Type B pancreatic cell (in vitro differentiated cells): ENCODE measurements around the gene PSMC4. TPM values are rescaled to one million over a fixed set of nuclear protein-coding genes. Genes with fewer than 3 reads are reported as not detected.

Experiments used
- DNase-seq: peaks from one replicate; pipeline ENCODE4 v3.0.0; 2021; ENCODE audit warnings: mixed read lengths; ENCODE audit not compliant: unreplicated experiment; ENCODE audit errors: extremely low spot score
- H3K27ac Mint-ChIP-seq: 2 replicates; pipeline ENCODE4 v1.8.0; 2021; ENCODE audit warnings: mild to moderate bottlenecking, mixed read lengths
- H3K27me3 Mint-ChIP-seq: 2 replicates; pipeline ENCODE4 v1.8.0; 2021; ENCODE audit warnings: mixed read lengths
- H3K36me3 Mint-ChIP-seq: 2 replicates; pipeline ENCODE4 v1.8.0; 2021; ENCODE audit warnings: mixed read lengths
- H3K4me1 Mint-ChIP-seq: one replicate; pipeline ENCODE4 v1.8.0; 2021; ENCODE audit warnings: mixed read lengths; ENCODE audit not compliant: unreplicated experiment
- H3K4me3 Mint-ChIP-seq: 2 replicates; pipeline ENCODE4 v1.8.0; 2021; ENCODE audit warnings: mild to moderate bottlenecking, mixed read lengths
- H3K9me3 Mint-ChIP-seq: 2 replicates; pipeline ENCODE4 v1.8.0; 2021; ENCODE audit warnings: mixed read lengths
- total RNA-seq: library from RNA; stranded (reverse); gene quantifications from 2 replicates; pipeline ENCODE4 v1.2.1, GENCODE V29; 2021; ENCODE audit warnings: low replicate concordance
- TF ChIP-seq, protein P1 (sequence below): fragments of 200-600 bp; sonication (generic); conservative IDR thresholded peaks from 2 replicates; pipeline ENCODE4 v1.5.0; 2021; ENCODE audit warnings: antibody characterized with exemption, mild to moderate bottlenecking

PSMC4 gene
- total RNA-seq, 1 donor from 2014 or later, result 100 TPM

DNA sequence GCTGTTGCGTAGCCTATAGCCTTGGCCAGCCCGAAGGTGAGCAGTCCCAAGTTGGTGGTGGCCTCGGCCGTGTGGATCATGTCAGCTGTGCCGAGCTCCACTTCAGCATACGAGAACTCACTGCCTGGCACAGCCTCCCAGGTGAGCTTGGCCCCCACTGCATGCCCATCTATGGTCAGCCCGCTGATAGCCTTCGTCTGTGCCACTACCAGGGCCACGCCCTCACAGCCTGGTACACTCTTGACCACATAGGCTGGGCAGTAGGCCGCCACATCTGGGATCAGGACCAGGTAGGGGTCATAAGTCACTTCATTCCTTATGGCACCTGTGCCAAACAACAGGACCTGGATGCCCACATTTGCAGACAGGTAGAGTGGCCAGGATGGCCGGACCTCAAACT, 43.9 kb upstream of the PSMC4 start:
- TF ChIP-seq, protein P1, sequence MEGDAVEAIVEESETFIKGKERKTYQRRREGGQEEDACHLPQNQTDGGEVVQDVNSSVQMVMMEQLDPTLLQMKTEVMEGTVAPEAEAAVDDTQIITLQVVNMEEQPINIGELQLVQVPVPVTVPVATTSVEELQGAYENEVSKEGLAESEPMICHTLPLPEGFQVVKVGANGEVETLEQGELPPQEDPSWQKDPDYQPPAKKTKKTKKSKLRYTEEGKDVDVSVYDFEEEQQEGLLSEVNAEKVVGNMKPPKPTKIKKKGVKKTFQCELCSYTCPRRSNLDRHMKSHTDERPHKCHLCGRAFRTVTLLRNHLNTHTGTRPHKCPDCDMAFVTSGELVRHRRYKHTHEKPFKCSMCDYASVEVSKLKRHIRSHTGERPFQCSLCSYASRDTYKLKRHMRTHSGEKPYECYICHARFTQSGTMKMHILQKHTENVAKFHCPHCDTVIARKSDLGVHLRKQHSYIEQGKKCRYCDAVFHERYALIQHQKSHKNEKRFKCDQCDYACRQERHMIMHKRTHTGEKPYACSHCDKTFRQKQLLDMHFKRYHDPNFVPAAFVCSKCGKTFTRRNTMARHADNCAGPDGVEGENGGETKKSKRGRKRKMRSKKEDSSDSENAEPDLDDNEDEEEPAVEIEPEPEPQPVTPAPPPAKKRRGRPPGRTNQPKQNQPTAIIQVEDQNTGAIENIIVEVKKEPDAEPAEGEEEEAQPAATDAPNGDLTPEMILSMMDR, result no peak
- H3K9me3 Mint-ChIP-seq, result no peaks in the 10 kb centered on the region
- H3K4me3 Mint-ChIP-seq, result no peak overlapping the region
- H3K36me3 Mint-ChIP-seq, result no peaks in the 10 kb centered on the region
- peak overlapping the region; percentile 84 for H3K27ac Mint-ChIP-seq
- no peak for DNase-seq
- H3K27me3 Mint-ChIP-seq, result no peaks in the 10 kb centered on the region
- H3K4me1 Mint-ChIP-seq, result no peaks in the 10 kb centered on the region

DNA sequence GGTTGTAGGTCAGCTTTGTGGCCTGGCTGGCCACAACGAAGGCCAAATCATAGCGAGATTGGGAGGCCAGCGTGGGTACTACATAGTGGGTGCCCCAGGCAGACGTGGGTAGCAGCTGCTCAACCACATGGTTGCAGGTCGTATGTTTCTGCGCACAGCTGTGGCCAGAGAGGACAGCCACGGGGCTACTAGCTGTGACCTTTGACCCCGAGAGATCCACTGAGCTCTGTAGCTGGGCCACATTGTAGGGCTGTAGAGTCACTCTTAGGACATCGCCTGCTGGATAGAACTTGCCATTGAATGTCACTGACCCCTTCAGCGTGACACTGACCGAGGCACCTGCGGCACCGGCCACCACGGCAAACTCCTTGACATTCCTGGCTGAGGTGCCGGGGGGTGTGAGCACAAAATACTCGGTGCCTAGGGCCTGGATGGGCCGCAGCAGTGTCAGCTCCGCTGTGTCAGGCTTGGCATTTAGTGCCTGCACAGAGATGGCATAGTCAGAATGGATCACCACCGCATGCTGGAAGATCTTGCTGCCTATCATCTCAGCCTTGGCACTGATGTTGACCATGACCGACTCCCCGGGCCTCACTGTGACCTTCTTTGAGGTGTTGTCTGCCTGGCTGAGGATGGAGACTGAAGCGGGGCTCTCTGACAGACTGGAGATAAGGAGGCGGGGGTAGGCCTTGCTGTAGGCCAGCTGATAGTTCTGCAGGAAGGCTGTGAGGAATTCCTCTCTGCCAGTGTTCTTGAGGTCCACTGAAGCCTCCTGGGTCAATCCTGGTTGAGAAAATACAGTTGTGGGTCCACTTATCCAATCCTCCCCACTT, 43.2 kb upstream of the PSMC4 start:
- H3K27ac Mint-ChIP-seq, result no peak overlapping the region
- TF ChIP-seq, protein P1, result no peak

DNA sequence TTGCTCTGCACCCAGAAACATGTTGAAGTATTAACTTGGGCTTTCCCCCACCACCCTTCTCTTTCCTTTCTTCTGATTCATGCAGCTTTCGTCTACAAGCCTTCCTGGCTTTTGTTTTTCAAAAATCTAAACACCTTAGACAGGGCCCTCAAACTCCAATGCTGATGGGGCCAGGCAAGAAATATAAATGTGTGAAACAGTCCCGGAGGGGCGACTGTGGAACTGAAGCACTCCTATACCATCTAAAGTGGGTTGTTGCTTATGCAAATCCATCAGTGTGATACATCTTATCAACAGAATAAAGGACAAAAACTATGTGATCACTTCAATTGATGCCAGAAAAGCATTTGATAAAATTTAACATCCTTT, 42.6 kb upstream of the PSMC4 start:
- H3K27ac Mint-ChIP-seq, result no peak overlapping the region
- no peaks in the 10 kb centered on the region for H3K9me3 Mint-ChIP-seq
- no peak overlapping the region for H3K4me3 Mint-ChIP-seq
- TF ChIP-seq, protein P1, result no peak
- DNase-seq, result no peak
- H3K4me1 Mint-ChIP-seq, result no peaks in the 10 kb centered on the region
- no peaks in the 10 kb centered on the region for H3K27me3 Mint-ChIP-seq
- H3K36me3 Mint-ChIP-seq, result no peaks in the 10 kb centered on the region

More for the DNA sequence above, 43.2 kb upstream of the PSMC4 start:
- Mint-ChIP-seq H3K36me3 (no peaks in the 10 kb centered on the region), H3K4me3 (no peak overlapping the region), H3K27me3 (no peaks in the 10 kb centered on the region), H3K9me3 (no peaks in the 10 kb centered on the region), H3K4me1 (no peaks in the 10 kb centered on the region)
- no peak for DNase-seq

DNA sequence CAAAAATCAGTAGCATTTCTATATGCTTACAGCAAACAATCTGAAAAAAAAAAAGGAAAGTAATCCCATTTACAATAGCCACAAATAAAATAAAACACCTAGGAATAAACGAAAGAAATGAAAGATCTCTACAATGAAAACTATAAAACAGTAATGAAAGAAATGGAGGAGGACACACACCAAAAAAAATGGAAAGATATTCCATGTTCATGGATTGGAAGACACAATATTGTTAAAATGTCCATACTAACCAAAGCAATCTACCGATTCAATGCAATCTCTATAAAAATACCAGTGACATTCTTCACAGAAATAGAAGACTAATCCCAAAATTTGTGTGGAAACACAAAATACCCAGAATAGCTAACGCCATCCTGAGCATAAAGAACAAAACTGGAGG, 41.2 kb upstream of the PSMC4 start:
- TF ChIP-seq, protein P1, result no peak
- Mint-ChIP-seq H3K4me3 (no peak overlapping the region), H3K36me3 (no peaks in the 10 kb centered on the region), H3K27ac (no peak overlapping the region), H3K4me1 (no peaks in the 10 kb centered on the region), H3K9me3 (no peaks in the 10 kb centered on the region), H3K27me3 (no peaks in the 10 kb centered on the region)
- DNase-seq, result no peak

DNA sequence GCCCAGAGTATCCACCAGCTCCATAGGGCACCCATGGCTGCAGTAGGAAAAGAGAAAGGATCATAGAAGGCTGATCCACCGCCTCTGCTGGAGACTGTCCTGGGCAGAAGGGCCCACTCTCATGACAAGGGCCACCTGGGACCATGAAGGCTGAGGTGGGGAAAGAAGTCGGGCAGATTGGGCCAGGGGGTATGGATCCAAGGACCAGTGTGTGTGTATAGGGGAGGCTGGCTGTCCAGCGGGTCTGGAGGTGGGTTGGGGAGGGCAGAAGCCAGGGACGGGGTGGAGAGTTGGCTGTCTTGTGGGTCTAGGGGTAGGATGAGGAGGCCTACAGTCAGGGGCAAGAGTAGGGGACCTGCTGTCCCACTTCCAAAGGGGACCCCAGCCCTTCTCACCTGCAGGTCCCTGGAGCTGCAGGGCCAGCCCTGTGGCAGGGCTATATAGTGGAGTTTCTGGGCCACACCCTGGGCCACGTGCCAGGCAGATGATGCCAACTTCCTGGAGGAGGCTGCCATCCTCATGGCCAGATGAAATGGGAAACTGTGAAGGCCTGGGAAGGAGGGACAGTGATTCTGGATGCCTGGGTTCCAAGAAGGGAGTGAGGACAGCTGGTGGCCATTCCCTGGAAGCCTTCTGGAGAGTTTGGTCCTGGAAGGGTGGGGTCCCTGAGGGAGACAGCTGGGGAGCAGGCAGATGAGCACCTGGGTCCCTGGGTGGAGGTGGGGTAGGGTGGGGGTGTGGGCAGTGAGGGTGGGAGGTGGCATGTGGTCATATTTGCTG, 36.2 kb upstream of the PSMC4 start, which contains the start of gene FCGBP:
Gene FCGBP (minus strand): TSS at position 51 of the 780 bp plus-strand sequence.
- no peak within 1 kb of the TSS for H3K27ac Mint-ChIP-seq
- TF ChIP-seq, protein P1, result no peak
- H3K9me3 Mint-ChIP-seq, result peaks cover 6% of the 10 kb centered on the region
- no peaks in the 10 kb centered on the region for H3K4me1 Mint-ChIP-seq
- no peak for DNase-seq
- no peaks in the 10 kb centered on the region for H3K27me3 Mint-ChIP-seq
- H3K36me3 Mint-ChIP-seq, result no peaks in the 10 kb centered on the region
- H3K4me3 Mint-ChIP-seq, result no peak within 1 kb of the TSS
